GM12878 (cell line): ENCODE measurements around the gene CFAP54. TPM values are rescaled to one million over a fixed set of nuclear protein-coding genes. Genes with fewer than 3 reads are reported as not detected.

Experiments used
- CUX1 ChIP-seq: IDR thresholded peaks from 2 replicates; pipeline ENCODE4 v1.6.1; 2012; ENCODE audit warnings: improper control_type of control experiment, low read depth, low read length; ENCODE audit not compliant: insufficient replicate concordance
- RAD51 ChIP-seq: fragments of 450-650 bp; IDR thresholded peaks from 2 replicates; pipeline ENCODE4 v1.6.1; 2016; ENCODE audit warnings: moderate library complexity, mild to moderate bottlenecking, inconsistent platforms
- TBL1XR1 ChIP-seq: IDR thresholded peaks from 2 replicates; pipeline ENCODE4 v1.6.1; 2012; ENCODE audit warnings: low read depth, low read length, improper control_type of control experiment
- polyA plus RNA-seq, 11 experiments: library from polyadenylated mRNA; depleted of rRNA in 4 of 11; unstranded in 6 of 11; stranded (reverse) in 5 of 11; fragments of >200 nt; fragmentation: Nextera tagmentation in 4 of 11; fragmentation: Illumina TruSeq in 1 of 11; extraction: Ambion mirVana in 4 of 11; extraction: Trizol in 1 of 11; gene quantifications; 1 replicate in 1 of 11; 2 replicates in 10 of 11; pipeline versions ENCODE4 v1.2.1 to v1.2.3, GENCODE V29; 2011 to 2016; ENCODE audit warnings: inconsistent platforms in 2 of 11, missing spikeins in 2 of 11, low read depth in 1 of 11
- total RNA-seq, 4 experiments: library from RNA; depleted of rRNA in 3 of 4; stranded (reverse); fragments of >200 nt in 3 of 4; fragmentation: Illumina TruSeq in 1 of 4; extraction: Trizol in 1 of 4; gene quantifications; 2 replicates each; pipeline versions ENCODE4 v1.2.1 to v1.2.3, GENCODE V29; 2013 to 2021

Gene CFAP54
- total and polyA plus RNA-seq, 10 of the 15 experiments (the other 5 are each of a cell fraction or from before 2014, with no cell fraction given): 0.19 to 1.5 (median 0.56) TPM

GRCh38 chr12:96919510-96920210 lies 430.3 kb downstream of the CFAP54 start (continued):
- TF ChIP-seq CUX1: no peak
- no peak for TF ChIP-seq TBL1XR1
- no peak for TF ChIP-seq RAD51

Other genes with a start within 250 kb of the CFAP54 start
- gene CDK17, start 89.1 kb upstream of the CFAP54 start, total RNA-seq (2014; rRNA removed): 20.7 and 27.2 TPM in 2 replicates
- 30.7 and 35.2 TPM in 2 replicates for gene CDK17, start 89.1 kb upstream of the CFAP54 start, total RNA-seq (2014; rRNA removed; fragmentation: Illumina TruSeq; extraction: Trizol)
- 22.5 and 24.1 TPM in 2 replicates for gene CDK17, start 89.1 kb upstream of the CFAP54 start, total RNA-seq (2021)
- gene CDK17, start 89.1 kb upstream of the CFAP54 start, polyA plus RNA-seq (2011; rRNA removed): 45.6 and 58.6 TPM in 2 replicates
- gene CDK17, start 89.1 kb upstream of the CFAP54 start, polyA plus RNA-seq (2014; fragmentation: Illumina TruSeq; extraction: Trizol): 25.2 and 51.7 TPM in 2 replicates
- 1 to 10 TPM; 5.6 to 6.1 TPM for gene CDK17, start 89.1 kb upstream of the CFAP54 start, polyA plus RNA-seq (2014; fragmentation: Nextera tagmentation; extraction: Ambion mirVana)
- gene CDK17, start 89.1 kb upstream of the CFAP54 start, polyA plus RNA-seq (2014; rRNA removed): 10.3 and 14.6 TPM in 2 replicates
- 10 to 100 TPM; 15.9 to 16.0 TPM for gene CDK17, start 89.1 kb upstream of the CFAP54 start, polyA plus RNA-seq (2016; fragmentation: Nextera tagmentation; extraction: Ambion mirVana)